Dedifferentiated amniotic fluid mesenchymal stem cell (primary cell): ENCODE data around the gene ROR1.

Experiments used
- DNase-seq: peaks from one replicate; pipeline ENCODE4 v3.0.0-alpha.2; 2016; ENCODE audit errors: extremely low spot score

ROR1 gene

GRCh38 chr1:63882048-63882704 is 108.4 kb downstream of the ROR1 start:
- no peak for DNase-seq

- no peak for DNase-seq
Measured at GRCh38 chr1:63883494-63884235, 109.8 kb downstream of the ROR1 start.

GRCh38 chr1:63884486-63884885 is 110.7 kb downstream of the ROR1 start:
- DNase-seq, result no peak

GRCh38 chr1:63885899-63886298 is 112.1 kb downstream of the ROR1 start:
- no peak for DNase-seq

- DNase-seq, result no peak
Measured at GRCh38 chr1:63886340-63886739, 112.5 kb downstream of the ROR1 start.

GRCh38 chr1:63887809-63888208 is 114.0 kb downstream of the ROR1 start:
- no peak for DNase-seq

GRCh38 chr1:63888984-63889383 is 115.2 kb downstream of the ROR1 start:
- DNase-seq, result no peak

GRCh38 chr1:63890468-63890867 is 116.7 kb downstream of the ROR1 start:
- no peak for DNase-seq

- DNase-seq, result no peak
Measured at GRCh38 chr1:63891060-63891690, 117.4 kb downstream of the ROR1 start.

GRCh38 chr1:63892632-63893395 is 119.0 kb downstream of the ROR1 start:
- DNase-seq, result peak; percentile 84

- DNase-seq, result no peak
Measured at GRCh38 chr1:63893976-63894375, 120.2 kb downstream of the ROR1 start.

- DNase-seq, result no peak
Measured at GRCh38 chr1:63894627-63895265, 120.9 kb downstream of the ROR1 start.

GRCh38 chr1:63896755-63897154 is 122.9 kb downstream of the ROR1 start:
- no peak for DNase-seq

- no peak for DNase-seq
Measured at GRCh38 chr1:63898428-63899196, 124.8 kb downstream of the ROR1 start.

- no peak for DNase-seq
Measured at GRCh38 chr1:63901094-63901493, 127.3 kb downstream of the ROR1 start.

GRCh38 chr1:63902844-63903589 is 129.2 kb downstream of the ROR1 start:
- no peak for DNase-seq

- DNase-seq, result no peak
Measured at GRCh38 chr1:63903947-63904610, 130.3 kb downstream of the ROR1 start.

- DNase-seq, result no peak
Measured at GRCh38 chr1:63904826-63905225, 131.0 kb downstream of the ROR1 start.

GRCh38 chr1:63906047-63906704 is 132.4 kb downstream of the ROR1 start:
- no peak for DNase-seq
